ENCODE results near the gene NUAK2.

Gene NUAK2

GRCh38 chr1:205255941-205256780 lies 65.4 kb downstream of the NUAK2 start:
- DNase-seq (ENCODE audit: low spot score) = peak; percentile 91
